Measurements from ENCODE around the gene CATSPER1. TPM values are rescaled to one million over a fixed set of nuclear protein-coding genes. Genes with fewer than 3 reads are reported as not detected.
A peak's percentile ranks its signal among the peaks of the same experiment; 100 is the strongest.
"Not testable (repeated sequence)": the region's sequence is repeated elsewhere in the genome, so short reads cannot be mapped to it uniquely, and the experiment has no call there.

CATSPER1 gene
- total and polyA plus RNA-seq, 2 donors: 0.14 to 0.34 TPM

- Histone ChIP-seq H3K9me3 (ENCODE audit: control insufficient read depth in 2 of 2, insufficient read depth in 1 of 2, low read length in 1 of 2) (peaks cover 0 to 11% of the 10 kb centered on the region in 2 donors), H3K4me3 (ENCODE audit: low read length in 2 of 2) (no peak overlapping the region), H3K27me3 (ENCODE audit: control insufficient read depth in 2 of 2, insufficient read depth in 1 of 2, low read length in 1 of 2) (peaks cover 0 to 4% of the 10 kb centered on the region in 2 donors), H3K36me3 (ENCODE audit: control insufficient read depth in 2 of 2, insufficient read depth in 2 of 2, low read length in 1 of 2) (no peaks in the 10 kb centered on the region), H3K27ac (ENCODE audit: low read depth in 1 of 2, low read length in 1 of 2) (no peak overlapping the region), H3K4me1 (ENCODE audit: control insufficient read depth in 2 of 2, insufficient read depth in 2 of 2, low read length in 2 of 2) (no peaks in the 10 kb centered on the region)
- 94% methylated on average over 5 of the region's 5 CpGs for WGBS
- DNase-seq (ENCODE audit: low read depth in 6 of 9, low spot score in 9 of 9): no peak
Measured at GRCh38 chr11:66036334-66036710, 10.0 kb upstream of the CATSPER1 start.

GRCh38 chr11:66035653-66036333 is 9.5 kb upstream of the CATSPER1 start:
- Histone ChIP-seq H3K4me3 (ENCODE audit: low read length in 2 of 2) (no peak overlapping the region), H3K9me3 (ENCODE audit: control insufficient read depth in 2 of 2, insufficient read depth in 1 of 2, low read length in 1 of 2) (peaks cover 0 to 11% of the 10 kb centered on the region in 2 donors), H3K36me3 (ENCODE audit: control insufficient read depth in 2 of 2, insufficient read depth in 2 of 2, low read length in 1 of 2) (no peaks in the 10 kb centered on the region), H3K27ac (ENCODE audit: low read depth in 1 of 2, low read length in 1 of 2) (no peak overlapping the region), H3K27me3 (ENCODE audit: control insufficient read depth in 2 of 2, insufficient read depth in 1 of 2, low read length in 1 of 2) (peaks cover 0 to 6% of the 10 kb centered on the region in 2 donors), H3K4me1 (ENCODE audit: control insufficient read depth in 2 of 2, insufficient read depth in 2 of 2, low read length in 2 of 2) (no peaks in the 10 kb centered on the region)
- DNase-seq (ENCODE audit: low read depth in 6 of 9, low spot score in 9 of 9): no peak
- 90% methylated on average over 9 of the region's 9 CpGs for WGBS

- WGBS: 94% methylated on average over 8 of the region's 8 CpGs
- peaks cover 0 to 11% of the 10 kb centered on the region in 2 donors for H3K9me3 ChIP-seq (ENCODE audit: control insufficient read depth in 2 of 2, insufficient read depth in 1 of 2, low read length in 1 of 2)
- H3K36me3 ChIP-seq (ENCODE audit: control insufficient read depth in 2 of 2, insufficient read depth in 2 of 2, low read length in 1 of 2): no peaks in the 10 kb centered on the region
- no peak for DNase-seq (ENCODE audit: low read depth in 6 of 9, low spot score in 9 of 9)
- H3K4me1 ChIP-seq (ENCODE audit: control insufficient read depth in 2 of 2, insufficient read depth in 2 of 2, low read length in 2 of 2): no peaks in the 10 kb centered on the region
- no peak overlapping the region for H3K27ac ChIP-seq (ENCODE audit: low read depth in 1 of 2, low read length in 1 of 2)
- peaks cover 0 to 9% of the 10 kb centered on the region in 2 donors for H3K27me3 ChIP-seq (ENCODE audit: control insufficient read depth in 2 of 2, insufficient read depth in 1 of 2, low read length in 1 of 2)
- H3K4me3 ChIP-seq (ENCODE audit: low read length in 2 of 2): no peak overlapping the region
Measured at GRCh38 chr11:66032957-66033735, 6.9 kb upstream of the CATSPER1 start.

- H3K4me3 ChIP-seq (ENCODE audit: low read length in 2 of 2); H3K4me1 ChIP-seq (ENCODE audit: control insufficient read depth in 2 of 2, insufficient read depth in 2 of 2, low read length in 2 of 2); H3K9me3 ChIP-seq (ENCODE audit: control insufficient read depth in 2 of 2, insufficient read depth in 1 of 2, low read length in 1 of 2); DNase-seq (ENCODE audit: low read depth in 6 of 9, low spot score in 9 of 9); H3K36me3 ChIP-seq (ENCODE audit: control insufficient read depth in 2 of 2, insufficient read depth in 2 of 2, low read length in 1 of 2); H3K27ac ChIP-seq (ENCODE audit: low read depth in 1 of 2, low read length in 1 of 2): not testable (repeated sequence)
- 95% methylated on average over 5 of the region's 5 CpGs for WGBS
- H3K27me3 ChIP-seq (ENCODE audit: control insufficient read depth in 2 of 2, insufficient read depth in 1 of 2, low read length in 1 of 2): peaks cover 4 to 33% of the 10 kb centered on the region in 2 donors
Measured at GRCh38 chr11:66023186-66023440, 3.2 kb downstream of the CATSPER1 start.

- no peaks in the 10 kb centered on the region for H3K9me3 ChIP-seq (ENCODE audit: control insufficient read depth in 2 of 2, insufficient read depth in 1 of 2, low read length in 1 of 2)
- peaks cover 4 to 33% of the 10 kb centered on the region in 2 donors for H3K27me3 ChIP-seq (ENCODE audit: control insufficient read depth in 2 of 2, insufficient read depth in 1 of 2, low read length in 1 of 2)
- peak in 8 of 9 donors; percentile 15 to 74 (median 63) for DNase-seq (ENCODE audit: low read depth in 6 of 9, low spot score in 9 of 9)
- H3K36me3 ChIP-seq (ENCODE audit: control insufficient read depth in 2 of 2, insufficient read depth in 2 of 2, low read length in 1 of 2): no peaks in the 10 kb centered on the region
- 25% methylated on average over 46 of the region's 46 CpGs for WGBS
- H3K4me3 ChIP-seq (ENCODE audit: low read length in 2 of 2): no peak overlapping the region
- H3K4me1 ChIP-seq (ENCODE audit: control insufficient read depth in 2 of 2, insufficient read depth in 2 of 2, low read length in 2 of 2): peaks cover 0 to 3% of the 10 kb centered on the region in 2 donors
- H3K27ac ChIP-seq (ENCODE audit: low read depth in 1 of 2, low read length in 1 of 2): no peak overlapping the region
Measured at GRCh38 chr11:66022401-66023185, 3.7 kb downstream of the CATSPER1 start.

GRCh38 chr11:66020618-66021357 is 5.5 kb downstream of the CATSPER1 start:
- Histone ChIP-seq H3K27me3 (ENCODE audit: control insufficient read depth in 2 of 2, insufficient read depth in 1 of 2, low read length in 1 of 2) (peaks cover 4 to 30% of the 10 kb centered on the region in 2 donors), H3K4me1 (ENCODE audit: control insufficient read depth in 2 of 2, insufficient read depth in 2 of 2, low read length in 2 of 2) (peaks cover 0 to 3% of the 10 kb centered on the region in 2 donors), H3K36me3 (ENCODE audit: control insufficient read depth in 2 of 2, insufficient read depth in 2 of 2, low read length in 1 of 2) (no peaks in the 10 kb centered on the region), H3K4me3 (ENCODE audit: low read length in 2 of 2) (no peak overlapping the region), H3K9me3 (ENCODE audit: control insufficient read depth in 2 of 2, insufficient read depth in 1 of 2, low read length in 1 of 2) (no peaks in the 10 kb centered on the region), H3K27ac (ENCODE audit: low read depth in 1 of 2, low read length in 1 of 2) (no peak overlapping the region)
- no peak for DNase-seq (ENCODE audit: low read depth in 6 of 9, low spot score in 9 of 9)
- 79% methylated on average over 25 of the region's 25 CpGs for WGBS

GRCh38 chr11:66020212-66020611 is 6.1 kb downstream of the CATSPER1 start:
- WGBS: 85% methylated on average over 8 of the region's 8 CpGs
- no peak for DNase-seq (ENCODE audit: low read depth in 6 of 9, low spot score in 9 of 9)
- H3K36me3 ChIP-seq (ENCODE audit: control insufficient read depth in 2 of 2, insufficient read depth in 2 of 2, low read length in 1 of 2): no peaks in the 10 kb centered on the region
- H3K4me3 ChIP-seq (ENCODE audit: low read length in 2 of 2): no peak overlapping the region
- peaks cover 0 to 3% of the 10 kb centered on the region in 2 donors for H3K4me1 ChIP-seq (ENCODE audit: control insufficient read depth in 2 of 2, insufficient read depth in 2 of 2, low read length in 2 of 2)
- no peaks in the 10 kb centered on the region for H3K9me3 ChIP-seq (ENCODE audit: control insufficient read depth in 2 of 2, insufficient read depth in 1 of 2, low read length in 1 of 2)
- no peak overlapping the region for H3K27ac ChIP-seq (ENCODE audit: low read depth in 1 of 2, low read length in 1 of 2)
- H3K27me3 ChIP-seq (ENCODE audit: control insufficient read depth in 2 of 2, insufficient read depth in 1 of 2, low read length in 1 of 2): peaks cover 4 to 30% of the 10 kb centered on the region in 2 donors

GRCh38 chr11:66017321-66017720 is 9.0 kb downstream of the CATSPER1 start:
- 85% methylated on average over 4 of the region's 4 CpGs for WGBS
- H3K4me3 ChIP-seq (ENCODE audit: low read length in 2 of 2): no peak overlapping the region

More at GRCh38 chr11:66017321-66017720, 9.0 kb downstream of the CATSPER1 start:
- peaks cover 0 to 7% of the 10 kb centered on the region in 2 donors for H3K4me1 ChIP-seq (ENCODE audit: control insufficient read depth in 2 of 2, insufficient read depth in 2 of 2, low read length in 2 of 2)
- H3K36me3 ChIP-seq (ENCODE audit: control insufficient read depth in 2 of 2, insufficient read depth in 2 of 2, low read length in 1 of 2): no peaks in the 10 kb centered on the region
- no peak for DNase-seq (ENCODE audit: low read depth in 6 of 9, low spot score in 9 of 9)
- no peak overlapping the region for H3K27ac ChIP-seq (ENCODE audit: low read depth in 1 of 2, low read length in 1 of 2)
- peaks cover 1 to 32% of the 10 kb centered on the region in 2 donors for H3K27me3 ChIP-seq (ENCODE audit: control insufficient read depth in 2 of 2, insufficient read depth in 1 of 2, low read length in 1 of 2)
- H3K9me3 ChIP-seq (ENCODE audit: control insufficient read depth in 2 of 2, insufficient read depth in 1 of 2, low read length in 1 of 2): no peaks in the 10 kb centered on the region
